LNCaP clone FGC (cell line): ENCODE measurements around the gene DMRTC2.
A peak's percentile ranks its signal among the peaks of the same experiment; 100 is the strongest.

Source experiments
- DNase-seq: peaks from one replicate; pipeline ENCODE4 v3.0.0-alpha.2; 2011; ENCODE audit warnings: low read depth
- H3K4me3 ChIP-seq: 2 replicates; pipeline ENCODE4 v1.5.1; 2011; ENCODE audit warnings: mild to moderate bottlenecking, low read depth, low read length, control low read depth
- TF ChIP-seq, protein P1 (sequence below): IDR thresholded peaks from 2 replicates; pipeline ENCODE4 v1.5.1; 2012; ENCODE audit warnings: mild to moderate bottlenecking; ENCODE audit not compliant: control insufficient read depth, insufficient read depth; ENCODE audit errors: extremely low read depth

Gene DMRTC2

DNA sequence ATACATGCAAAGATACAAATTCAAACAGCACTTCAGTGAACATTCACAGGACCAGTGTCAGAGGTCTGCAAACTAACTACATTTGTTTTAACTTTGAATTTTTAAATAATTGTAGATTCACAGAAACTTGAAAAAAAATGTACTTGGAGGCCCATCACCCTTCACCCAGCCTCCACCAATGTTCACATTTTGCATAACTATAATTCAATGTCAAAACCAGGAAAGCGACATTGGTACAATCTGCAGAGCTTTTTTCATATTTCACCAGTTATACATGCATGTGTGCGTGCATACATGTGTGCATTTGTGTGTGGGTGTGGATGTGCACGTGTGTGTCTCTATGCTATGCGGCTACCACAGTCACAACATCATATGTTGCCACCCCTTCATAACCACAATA lies 29.5 kb upstream of the DMRTC2 start:
- TF ChIP-seq, protein P1, sequence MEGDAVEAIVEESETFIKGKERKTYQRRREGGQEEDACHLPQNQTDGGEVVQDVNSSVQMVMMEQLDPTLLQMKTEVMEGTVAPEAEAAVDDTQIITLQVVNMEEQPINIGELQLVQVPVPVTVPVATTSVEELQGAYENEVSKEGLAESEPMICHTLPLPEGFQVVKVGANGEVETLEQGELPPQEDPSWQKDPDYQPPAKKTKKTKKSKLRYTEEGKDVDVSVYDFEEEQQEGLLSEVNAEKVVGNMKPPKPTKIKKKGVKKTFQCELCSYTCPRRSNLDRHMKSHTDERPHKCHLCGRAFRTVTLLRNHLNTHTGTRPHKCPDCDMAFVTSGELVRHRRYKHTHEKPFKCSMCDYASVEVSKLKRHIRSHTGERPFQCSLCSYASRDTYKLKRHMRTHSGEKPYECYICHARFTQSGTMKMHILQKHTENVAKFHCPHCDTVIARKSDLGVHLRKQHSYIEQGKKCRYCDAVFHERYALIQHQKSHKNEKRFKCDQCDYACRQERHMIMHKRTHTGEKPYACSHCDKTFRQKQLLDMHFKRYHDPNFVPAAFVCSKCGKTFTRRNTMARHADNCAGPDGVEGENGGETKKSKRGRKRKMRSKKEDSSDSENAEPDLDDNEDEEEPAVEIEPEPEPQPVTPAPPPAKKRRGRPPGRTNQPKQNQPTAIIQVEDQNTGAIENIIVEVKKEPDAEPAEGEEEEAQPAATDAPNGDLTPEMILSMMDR, result no peak
- DNase-seq, result no peak
- no peak overlapping the region for H3K4me3 ChIP-seq

DNA sequence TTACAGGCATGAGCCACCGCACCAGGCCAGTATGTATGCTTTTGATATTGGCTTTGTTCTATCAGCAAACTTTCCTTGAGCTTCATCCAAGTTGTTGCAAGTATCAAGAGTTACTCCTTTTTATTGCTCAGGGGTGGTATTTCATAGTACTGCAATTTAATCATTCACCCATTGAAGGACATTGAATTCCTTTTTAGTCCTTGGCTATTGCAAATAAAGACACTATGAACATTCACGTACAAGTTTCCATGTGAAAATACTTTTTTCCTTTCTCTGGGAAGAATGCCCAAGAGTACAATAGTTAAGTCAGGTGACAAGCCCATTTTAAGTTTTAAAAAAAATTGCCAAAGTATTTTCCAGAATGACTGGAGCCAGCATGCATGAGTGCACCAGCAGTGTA lies 28.1 kb upstream of the DMRTC2 start:
- DNase-seq, result no peak
- TF ChIP-seq, protein P1, result no peak
- H3K4me3 ChIP-seq, result no peak overlapping the region

DNA sequence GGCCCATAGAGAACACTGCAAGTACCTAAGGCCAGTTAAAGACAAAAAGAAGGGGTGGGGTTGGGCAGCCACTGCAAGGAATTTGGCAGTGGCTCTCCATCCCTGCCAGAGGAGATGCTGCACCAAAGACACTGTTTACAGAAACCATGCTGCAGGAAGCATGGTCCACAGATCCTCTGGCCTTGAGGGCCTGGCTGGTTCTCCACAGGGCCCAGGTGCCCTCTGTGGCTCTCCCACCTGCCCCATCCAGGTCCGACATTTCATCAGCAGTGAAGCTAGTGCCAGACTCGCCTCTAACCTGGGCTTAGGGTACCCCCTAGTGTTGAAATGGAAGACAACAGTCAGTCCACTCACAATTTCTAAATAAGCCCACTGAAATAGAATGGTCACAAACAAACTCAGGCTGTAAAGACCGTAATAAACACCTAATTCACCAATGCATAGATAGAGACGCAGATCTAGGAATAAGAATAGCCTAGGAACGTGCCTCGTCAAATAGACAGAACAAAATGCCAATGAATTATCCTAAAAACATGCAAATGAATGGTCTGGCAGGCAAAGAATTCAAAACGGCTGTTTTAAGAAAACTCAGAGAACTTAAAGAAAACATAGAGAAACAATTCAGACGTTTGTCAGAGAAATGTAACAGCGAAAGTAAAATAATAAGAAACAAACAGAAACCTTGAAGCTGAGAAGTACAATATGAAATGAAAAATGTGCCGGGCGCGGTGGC lies 23.7 kb upstream of the DMRTC2 start:
- no peak for DNase-seq
- TF ChIP-seq, protein P1, result peak; percentile 50
- H3K4me3 ChIP-seq, result no peak overlapping the region

DNA sequence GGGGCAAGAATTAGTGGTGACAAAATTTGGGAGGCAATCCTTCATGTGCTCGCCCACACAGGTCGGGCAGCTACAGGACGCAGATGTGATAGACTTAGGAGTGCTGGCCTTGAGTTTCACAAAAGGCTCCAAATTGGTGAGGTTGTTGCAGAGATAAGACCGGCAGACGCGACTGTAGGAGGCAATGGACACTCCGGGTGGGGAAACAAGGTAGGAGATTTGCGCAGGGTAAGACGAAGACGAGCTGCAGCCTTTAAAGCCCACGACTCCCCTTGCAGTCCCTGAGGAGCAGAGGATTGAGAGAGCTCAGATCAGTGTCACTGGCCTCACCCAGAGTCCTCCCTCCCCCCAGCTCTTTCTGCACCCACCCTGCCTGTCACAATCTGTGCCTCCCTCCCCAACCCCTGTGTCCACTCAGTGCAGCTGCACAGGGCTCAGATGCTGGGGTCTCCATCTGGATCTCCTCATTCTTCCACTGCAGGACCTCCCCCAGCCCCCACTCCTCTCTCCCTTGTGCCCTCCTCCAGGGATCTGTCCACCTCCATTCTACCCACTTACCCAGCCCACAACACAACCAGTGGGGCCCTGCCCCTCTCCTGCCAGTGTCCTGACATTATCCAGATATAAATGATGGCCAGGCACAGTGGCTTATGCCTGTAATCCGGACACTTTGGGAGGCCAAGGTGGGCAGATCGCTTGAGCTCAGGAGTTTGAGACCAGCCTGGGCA lies 6.7 kb upstream of the DMRTC2 start:
- TF ChIP-seq, protein P1, result no peak
- DNase-seq, result no peak
- no peak overlapping the region for H3K4me3 ChIP-seq

DNA sequence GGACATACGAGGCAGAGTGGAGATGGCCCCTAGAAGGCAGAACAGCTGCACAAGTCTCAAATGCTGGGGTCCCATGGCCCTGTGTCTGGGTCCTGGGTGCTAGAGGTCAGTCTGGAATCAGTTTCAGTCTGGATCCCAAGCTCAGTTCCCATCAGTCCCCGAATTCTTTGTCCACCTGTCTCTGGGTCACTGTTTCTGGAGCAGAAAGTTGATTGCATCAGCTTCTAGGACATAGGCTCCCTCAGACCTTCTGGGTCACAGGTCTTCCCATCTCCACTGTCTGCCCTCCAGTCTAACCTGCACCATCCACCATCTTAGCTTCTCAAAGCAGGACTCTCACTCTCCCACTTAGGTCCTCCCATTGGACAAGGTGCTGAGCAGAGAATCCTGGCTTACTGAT lies 5.6 kb upstream of the DMRTC2 start:
- TF ChIP-seq, protein P1, result no peak
- H3K4me3 ChIP-seq, result no peak overlapping the region
- DNase-seq, result no peak

DNA sequence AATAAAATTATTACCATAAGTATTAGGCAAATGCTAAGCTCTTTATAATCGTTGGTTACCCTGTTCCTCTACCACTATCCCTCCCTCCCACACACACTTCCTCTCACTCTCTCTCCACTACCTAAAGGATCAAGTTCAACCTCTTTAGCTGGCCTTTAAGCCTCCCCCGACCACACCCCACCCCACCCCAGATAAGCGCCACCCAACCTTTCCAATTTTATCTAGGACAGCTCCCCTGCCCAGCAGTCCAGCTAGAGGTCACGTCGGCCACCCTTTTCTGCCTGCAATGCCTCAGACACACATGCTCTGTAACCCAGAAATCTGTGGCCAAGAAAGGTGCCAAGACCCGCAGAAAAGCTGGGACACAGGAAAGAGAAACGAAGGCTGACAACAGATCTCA lies 1.5 kb upstream of the DMRTC2 start:
- TF ChIP-seq, protein P1, result no peak
- H3K4me3 ChIP-seq, result no peak overlapping the region
- no peak for DNase-seq
